GM12864 (cell line): ENCODE results near the gene HTR4.
"Not testable (repeated sequence)": the region's sequence is repeated elsewhere in the genome, so short reads cannot be mapped to it uniquely, and the experiment has no call there.

Experiments used
- DNase-seq: peaks from one replicate; pipeline ENCODE4 v3.0.0-alpha.2; 2011; ENCODE audit warnings: low read depth
- H3K4me3 ChIP-seq: 2 replicates; pipeline ENCODE4 v1.5.1; 2011; ENCODE audit warnings: mild to moderate bottlenecking, low read depth, low read length, control low read depth
- TF ChIP-seq, protein P1 (sequence below): IDR thresholded peaks from 2 replicates; pipeline ENCODE4 v1.5.1; 2011; ENCODE audit warnings: low read depth, mild to moderate bottlenecking, moderate library complexity, low read length, control low read depth, inconsistent platforms; ENCODE audit errors: missing control alignments

HTR4 gene

DNA sequence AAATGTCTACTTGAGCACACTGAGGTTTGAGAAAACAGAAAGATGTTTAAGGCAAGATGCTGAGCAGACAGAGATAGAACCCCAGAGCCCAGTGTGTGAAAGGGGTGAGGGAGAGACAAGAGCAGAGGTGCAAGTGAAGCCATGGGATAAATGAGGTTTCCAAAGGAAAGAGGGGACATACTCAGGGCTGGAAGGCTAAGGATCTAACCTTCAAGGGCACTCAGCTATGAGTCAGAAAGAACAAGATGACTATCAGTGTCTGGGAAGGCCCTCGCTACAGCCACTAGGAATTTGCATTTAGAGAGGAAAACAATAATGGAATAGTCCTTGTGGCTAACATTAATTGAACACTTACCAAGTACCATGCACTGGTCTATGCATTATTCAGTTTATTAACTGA, 113.7 kb downstream of the HTR4 start:
- no peak for DNase-seq
- TF ChIP-seq, protein P1, sequence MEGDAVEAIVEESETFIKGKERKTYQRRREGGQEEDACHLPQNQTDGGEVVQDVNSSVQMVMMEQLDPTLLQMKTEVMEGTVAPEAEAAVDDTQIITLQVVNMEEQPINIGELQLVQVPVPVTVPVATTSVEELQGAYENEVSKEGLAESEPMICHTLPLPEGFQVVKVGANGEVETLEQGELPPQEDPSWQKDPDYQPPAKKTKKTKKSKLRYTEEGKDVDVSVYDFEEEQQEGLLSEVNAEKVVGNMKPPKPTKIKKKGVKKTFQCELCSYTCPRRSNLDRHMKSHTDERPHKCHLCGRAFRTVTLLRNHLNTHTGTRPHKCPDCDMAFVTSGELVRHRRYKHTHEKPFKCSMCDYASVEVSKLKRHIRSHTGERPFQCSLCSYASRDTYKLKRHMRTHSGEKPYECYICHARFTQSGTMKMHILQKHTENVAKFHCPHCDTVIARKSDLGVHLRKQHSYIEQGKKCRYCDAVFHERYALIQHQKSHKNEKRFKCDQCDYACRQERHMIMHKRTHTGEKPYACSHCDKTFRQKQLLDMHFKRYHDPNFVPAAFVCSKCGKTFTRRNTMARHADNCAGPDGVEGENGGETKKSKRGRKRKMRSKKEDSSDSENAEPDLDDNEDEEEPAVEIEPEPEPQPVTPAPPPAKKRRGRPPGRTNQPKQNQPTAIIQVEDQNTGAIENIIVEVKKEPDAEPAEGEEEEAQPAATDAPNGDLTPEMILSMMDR: no peak
- no peak overlapping the region for H3K4me3 ChIP-seq

DNA sequence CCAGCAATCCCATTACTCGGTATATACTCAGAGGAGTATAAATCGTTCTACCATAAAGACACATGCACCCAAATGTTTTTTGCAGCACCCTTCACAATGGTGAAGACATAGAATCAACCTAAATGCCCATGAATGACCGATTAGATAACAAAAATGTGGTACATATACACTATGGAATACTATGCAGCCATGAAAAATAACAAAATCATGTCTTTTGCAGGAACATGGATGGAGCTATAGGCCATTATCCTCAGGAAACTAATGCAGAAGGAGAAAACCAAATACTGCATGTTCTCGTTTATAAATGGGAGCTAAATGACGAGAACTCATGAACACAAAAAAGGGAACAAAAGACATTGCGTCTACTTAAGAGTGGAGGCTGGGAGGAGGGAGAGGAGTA, 114.5 kb downstream of the HTR4 start:
- TF ChIP-seq, protein P1: no peak
- no peak overlapping the region for H3K4me3 ChIP-seq
- DNase-seq: no peak

DNA sequence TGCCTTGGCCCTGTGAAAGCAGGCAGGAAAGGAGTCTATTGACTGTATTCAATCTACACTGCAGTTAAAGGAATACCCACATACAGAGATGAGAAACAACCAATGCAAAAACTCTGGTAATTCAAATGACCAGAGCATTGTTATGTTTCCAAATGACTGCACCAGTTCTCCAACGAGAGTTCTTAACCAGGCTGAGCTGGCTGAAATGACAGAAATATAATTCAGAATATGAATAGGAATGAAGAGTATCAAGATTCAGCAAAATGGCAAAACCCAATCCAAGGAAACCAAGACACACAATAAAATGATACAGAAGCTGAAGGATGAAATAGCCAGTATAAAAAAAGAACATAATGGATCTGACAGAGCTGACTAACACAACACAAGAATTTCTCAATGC, 119.1 kb downstream of the HTR4 start:
- H3K4me3 ChIP-seq: no peak overlapping the region
- TF ChIP-seq, protein P1: no peak
- DNase-seq: no peak

DNA sequence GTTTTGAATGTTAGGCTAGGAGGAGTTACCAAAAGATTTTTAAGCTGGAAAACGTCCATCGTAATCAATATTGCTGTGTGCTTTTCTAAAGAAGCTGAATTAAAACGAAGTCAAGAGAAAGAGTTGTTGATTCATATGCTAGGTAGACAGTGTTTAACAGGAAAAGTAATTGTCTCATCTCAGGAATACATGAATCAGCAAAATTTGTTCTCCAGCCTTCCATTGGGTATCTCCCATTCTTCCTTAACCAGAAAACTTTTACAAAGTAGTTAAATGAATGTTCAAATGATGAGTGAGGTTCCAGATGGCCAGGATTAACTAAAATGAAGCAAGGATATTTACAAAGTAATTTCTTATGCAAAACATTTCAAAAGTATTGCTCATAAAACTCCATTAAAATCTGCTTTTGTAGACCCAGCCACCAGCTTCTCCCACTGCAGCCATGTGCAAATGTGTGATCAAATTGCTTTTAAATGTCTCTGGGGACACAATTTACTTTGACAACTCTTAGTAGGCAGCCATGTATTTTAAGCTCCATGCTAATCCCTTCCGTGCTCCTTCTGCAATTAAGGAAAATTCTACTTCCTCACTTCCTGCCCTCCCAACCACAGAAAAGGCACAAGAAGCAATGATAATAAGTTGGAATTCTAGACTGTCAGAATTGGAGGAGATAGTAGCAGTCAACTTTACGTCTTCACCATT, 121.2 kb downstream of the HTR4 start:
- TF ChIP-seq, protein P1: no peak
- no peak for DNase-seq
- no peak overlapping the region for H3K4me3 ChIP-seq

DNA sequence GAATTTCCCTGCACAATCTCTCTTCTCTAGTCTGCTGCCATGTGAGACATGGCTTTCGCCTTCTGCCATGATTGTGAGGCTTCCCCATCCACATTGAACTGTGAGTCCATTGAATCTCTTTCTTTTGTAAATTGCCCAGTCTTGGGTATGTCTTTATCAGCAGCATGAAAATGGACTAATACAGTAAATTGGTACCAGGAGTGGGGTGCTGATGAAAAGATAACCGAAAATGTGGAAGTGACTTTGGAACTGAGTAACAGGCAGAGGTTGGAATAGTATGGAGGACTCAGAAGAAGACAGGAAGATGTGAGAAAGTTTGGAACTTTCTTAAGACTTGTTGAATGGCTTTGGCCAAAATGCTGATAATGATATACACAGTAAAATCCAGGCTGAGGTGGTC, 124.9 kb downstream of the HTR4 start:
- DNase-seq, H3K4me3 ChIP-seq: not testable (repeated sequence)

DNA sequence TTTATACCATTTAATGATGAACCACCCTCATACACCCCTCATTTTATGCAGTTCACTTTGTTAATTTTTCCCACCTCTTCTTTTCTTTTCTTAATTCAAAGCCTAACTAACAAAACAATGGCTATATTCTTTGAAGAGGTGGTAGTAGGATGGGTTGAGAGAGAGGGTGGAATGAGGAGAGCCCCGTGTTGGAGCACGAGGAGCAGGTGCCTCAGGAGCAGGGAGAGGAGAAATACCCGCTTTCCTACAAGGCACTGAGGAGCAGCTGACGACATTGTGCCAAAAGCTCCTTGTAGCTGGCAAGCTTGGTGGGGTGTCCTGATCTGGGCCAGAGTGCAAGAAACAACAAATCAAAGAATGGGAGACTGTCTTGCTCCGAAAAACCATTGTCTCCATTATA, 129.6 kb downstream of the HTR4 start:
- TF ChIP-seq, protein P1: no peak
- H3K4me3 ChIP-seq: no peak overlapping the region
- DNase-seq: no peak

DNA sequence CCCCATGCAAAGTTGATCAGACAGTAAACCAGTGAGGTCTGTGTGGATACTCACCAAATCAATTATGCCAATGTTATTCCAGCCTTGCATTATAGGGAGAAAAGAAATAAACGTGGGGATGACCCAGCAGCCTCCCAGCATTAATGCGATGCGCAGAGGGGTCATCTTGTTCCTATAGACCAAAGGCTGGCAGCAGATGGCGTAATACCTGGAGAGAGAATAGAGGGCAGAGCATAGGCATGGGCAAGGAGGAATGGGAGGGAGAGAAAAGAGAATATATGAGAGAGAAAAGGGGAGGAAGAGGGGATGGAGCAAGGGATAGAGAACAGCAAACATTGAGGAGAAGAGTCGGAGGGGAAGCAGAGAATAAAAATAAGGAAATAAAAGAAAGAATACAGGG, 131.2 kb downstream of the HTR4 start:
- TF ChIP-seq, protein P1: no peak
- no peak overlapping the region for H3K4me3 ChIP-seq
- no peak for DNase-seq
